A549 treated with AZD9567 at 1 μM for 4 hours (cell line): ENCODE measurements around the gene PLAGL1. TPM values are rescaled to one million over a fixed set of nuclear protein-coding genes. Genes with fewer than 3 reads are reported as not detected.

ENCODE experiments used
- total RNA-seq: library from RNA; stranded (reverse); fragments of 200-300 nt; extraction: Qiagen RNA extraction; gene quantifications from 5 replicates; pipeline ENCODE4 v1.2.3, GENCODE V29; 2022; ENCODE audit not compliant: insufficient read depth

Gene PLAGL1, protein sequence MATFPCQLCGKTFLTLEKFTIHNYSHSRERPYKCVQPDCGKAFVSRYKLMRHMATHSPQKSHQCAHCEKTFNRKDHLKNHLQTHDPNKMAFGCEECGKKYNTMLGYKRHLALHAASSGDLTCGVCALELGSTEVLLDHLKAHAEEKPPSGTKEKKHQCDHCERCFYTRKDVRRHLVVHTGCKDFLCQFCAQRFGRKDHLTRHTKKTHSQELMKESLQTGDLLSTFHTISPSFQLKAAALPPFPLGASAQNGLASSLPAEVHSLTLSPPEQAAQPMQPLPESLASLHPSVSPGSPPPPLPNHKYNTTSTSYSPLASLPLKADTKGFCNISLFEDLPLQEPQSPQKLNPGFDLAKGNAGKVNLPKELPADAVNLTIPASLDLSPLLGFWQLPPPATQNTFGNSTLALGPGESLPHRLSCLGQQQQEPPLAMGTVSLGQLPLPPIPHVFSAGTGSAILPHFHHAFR
- 8.9 to 29.7 TPM (median 10.6 TPM) in 5 replicates for total RNA-seq

DNA sequence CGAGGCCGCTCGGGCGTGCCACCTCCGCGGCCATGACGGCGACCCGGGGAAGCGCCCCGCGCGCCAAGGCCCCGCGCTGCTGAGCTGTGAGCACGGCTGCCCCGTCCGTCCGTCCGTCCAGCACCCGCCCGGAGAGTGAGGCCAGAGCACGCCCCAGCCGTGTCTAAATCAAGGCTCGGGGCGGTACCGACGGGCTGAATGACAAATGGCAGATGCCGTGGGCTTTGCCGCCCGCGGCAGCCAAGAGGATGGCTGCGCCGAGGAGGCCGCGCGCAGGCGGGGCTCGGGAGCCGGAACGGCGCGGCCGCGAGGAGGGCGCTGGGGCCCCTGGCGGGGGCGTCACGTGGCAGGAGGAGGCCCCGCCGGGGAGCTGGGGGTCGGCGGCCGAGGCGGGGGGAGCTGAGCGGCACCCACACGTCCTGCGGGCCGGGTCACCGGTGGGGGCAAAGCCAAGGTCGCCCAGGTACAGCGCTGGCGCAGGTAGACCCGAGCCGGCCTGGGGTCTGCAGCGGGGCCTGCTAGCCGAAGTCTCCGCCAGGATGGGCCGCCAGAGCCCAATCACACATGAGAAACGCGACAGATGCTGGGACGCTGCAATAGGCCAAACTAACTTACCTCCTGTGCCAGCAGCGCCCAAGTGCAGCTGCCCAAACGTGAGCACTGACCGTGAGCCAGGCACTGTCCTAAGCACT lies at the start of gene PLAGL1:
TSS of gene PLAGL1 (minus strand) at position 140 of the 692 bp plus-strand sequence. CDS start 60,123 bp downstream, outside the sequence.

Other genes starting within 250 kb of the PLAGL1 start
- gene LTV1, start 164.9 kb downstream of the PLAGL1 start, total RNA-seq = 30.7 to 39.6 TPM (median 33.1 TPM) in 5 replicates
- gene ZC2HC1B, start 143.8 kb downstream of the PLAGL1 start, total RNA-seq = not detected in 5 replicates
- 190 to 233 TPM (median 220 TPM) in 5 replicates for gene SF3B5, start 87.3 kb upstream of the PLAGL1 start, total RNA-seq
- 2.0 to 2.8 TPM (median 2.4 TPM) in 5 replicates for gene STX11, start 142.3 kb upstream of the PLAGL1 start, total RNA-seq